MM.1S (cell line): ENCODE results near the gene CD109.

ENCODE experiments used
- CTCF ChIP-seq: fragments of 300-600 bp; sonication (generic); IDR thresholded peaks from 2 replicates; pipeline ENCODE4 v1.5.1; 2016; ENCODE audit warnings: antibody characterized with exemption, low read length, mixed read lengths
- EZH2 ChIP-seq: fragments of 300-600 bp; sonication (generic); optimal IDR thresholded peaks from 2 replicates; pipeline ENCODE3; 2017; ENCODE audit warnings: low read depth, mild to moderate bottlenecking, antibody characterized with exemption, low read length, mixed read lengths

- TF ChIP-seq CTCF (no peak), EZH2 (no peak)
Observed at GRCh38 chr6:73724389-73724788, 28.4 kb downstream of the CD109 start.
